HepG2 (cell line): Measurements from ENCODE around the gene LIN7A. TPM values are rescaled to one million over a fixed set of nuclear protein-coding genes. Genes with fewer than 3 reads are reported as not detected.

Experiments used
- BHLHE40 ChIP-seq: IDR thresholded peaks from 2 replicates; pipeline ENCODE4 v1.6.1; 2011; ENCODE audit warnings: low read length, improper control_type of control experiment
- DPF2 ChIP-seq: sonication (generic); formaldehyde crosslinking; IDR thresholded peaks from 2 replicates; pipeline ENCODE4 v1.4.0; 2020; ENCODE audit warnings: mild to moderate bottlenecking, low read depth, missing genetic modification reagents, borderline replicate concordance
- ELF3 ChIP-seq: IDR thresholded peaks from 2 replicates; pipeline ENCODE4 v1.6.1; 2016; ENCODE audit warnings: missing genetic modification reagents, missing compliant biosample characterization
- FOSL2 ChIP-seq: sonication (generic); formaldehyde crosslinking; IDR thresholded peaks from 2 replicates; pipeline ENCODE4 v1.4.0; 2020; ENCODE audit warnings: missing genetic modification reagents
- FOXJ3 ChIP-seq: sonication (generic); formaldehyde crosslinking; IDR thresholded peaks from 2 replicates; pipeline ENCODE4 v1.4.0; 2020; ENCODE audit warnings: missing genetic modification reagents, mild to moderate bottlenecking, borderline replicate concordance
- FOXP1 ChIP-seq, 2 experiments: fragments of 450-650 bp in 1 of 2; IDR thresholded peaks; 2 replicates each; pipeline ENCODE4 v1.6.1; 2017 to 2018; ENCODE audit warnings: antibody characterized with exemption in 1 of 2
- IRF2 ChIP-seq: IDR thresholded peaks from 2 replicates; pipeline ENCODE4 v1.6.1; 2018; ENCODE audit warnings: missing genetic modification reagents, missing compliant biosample characterization
- POGZ ChIP-seq: sonication (generic); formaldehyde crosslinking; IDR thresholded peaks from 2 replicates; pipeline ENCODE4 v1.4.0; 2020; ENCODE audit warnings: mild to moderate bottlenecking, missing genetic modification reagents
- PRMT3 ChIP-seq: sonication (generic); formaldehyde crosslinking; IDR thresholded peaks from 2 replicates; pipeline ENCODE4 v1.8.1; 2022; ENCODE audit warnings: low read depth, mild to moderate bottlenecking, moderate library complexity, missing genetic modification reagents, borderline replicate concordance
- RARA ChIP-seq: IDR thresholded peaks from 2 replicates; pipeline ENCODE4 v1.6.1; 2016; ENCODE audit warnings: missing genetic modification reagents, missing compliant biosample characterization
- RXRB ChIP-seq: IDR thresholded peaks from 2 replicates; pipeline ENCODE4 v1.6.1; 2016; ENCODE audit warnings: borderline replicate concordance, missing genetic modification reagents, missing compliant biosample characterization
- SAP130 ChIP-seq: IDR thresholded peaks from 2 replicates; pipeline ENCODE4 v1.6.1; 2016; ENCODE audit warnings: low read depth
- SP4 ChIP-seq: sonication (generic); formaldehyde crosslinking; IDR thresholded peaks from 2 replicates; pipeline ENCODE4 v1.8.1; 2023; ENCODE audit warnings: mild to moderate bottlenecking, missing genetic modification reagents
- SP5 ChIP-seq: IDR thresholded peaks from 2 replicates; pipeline ENCODE4 v1.6.1; 2016; ENCODE audit warnings: low read depth, borderline replicate concordance
- XRCC5 ChIP-seq: fragments of 200-400 bp; formaldehyde crosslinking; optimal IDR thresholded peaks from 2 replicates; pipeline ENCODE3; 2017; ENCODE audit warnings: mild to moderate bottlenecking, low read length
- ZC3H4 ChIP-seq: sonication (generic); formaldehyde crosslinking; IDR thresholded peaks from 2 replicates; pipeline ENCODE4 v1.4.0; 2020; ENCODE audit warnings: missing genetic modification reagents, borderline replicate concordance
- ZFAT ChIP-seq: sonication (generic); formaldehyde crosslinking; conservative IDR thresholded peaks from 2 replicates; pipeline ENCODE4 v1.8.1; 2023; ENCODE audit warnings: missing genetic modification reagents, inconsistent platforms
- ZNF543 ChIP-seq: sonication (generic); formaldehyde crosslinking; IDR thresholded peaks from 2 replicates; pipeline ENCODE4 v1.4.0; 2020; ENCODE audit warnings: mild to moderate bottlenecking, missing genetic modification reagents
- ZNF570 ChIP-seq: sonication (generic); formaldehyde crosslinking; IDR thresholded peaks from 2 replicates; pipeline ENCODE4 v1.4.0; 2020; ENCODE audit warnings: mild to moderate bottlenecking, missing genetic modification reagents, borderline replicate concordance
- polyA plus RNA-seq, 8 experiments: library from polyadenylated mRNA; depleted of rRNA in 3 of 8; stranded (reverse) in 7 of 8; unstranded in 1 of 8; fragments of >200 nt; fragmentation: Illumina TruSeq in 4 of 8; extraction: Trizol in 4 of 8; gene quantifications; 2 replicates each; pipeline versions ENCODE4 v1.2.1 to v1.2.3, GENCODE V29; 2011 to 2016; ENCODE audit warnings: low read depth in 4 of 8, missing spikeins in 1 of 8, mixed read lengths in 1 of 8; ENCODE audit not compliant: insufficient read depth in 1 of 8
- total RNA-seq, 5 experiments: library from RNA; depleted of rRNA; stranded (reverse); fragments of >200 nt; fragmentation: Illumina TruSeq; extraction: Trizol; gene quantifications; 2 replicates each; pipeline ENCODE4 v1.2.3, GENCODE V29; 2016; ENCODE audit warnings: low read depth in 1 of 5
- TF ChIP-seq, protein P1 (sequence below): fragments of 450-650 bp; IDR thresholded peaks from 2 replicates; pipeline ENCODE4 v1.6.1; 2016
- TF ChIP-seq, protein P2 (sequence below): IDR thresholded peaks from 2 replicates; pipeline ENCODE4 v1.6.1; 2012; ENCODE audit warnings: inconsistent platforms
- TF ChIP-seq, protein P3 (sequence below): IDR thresholded peaks from 2 replicates; pipeline ENCODE4 v1.4.0; 2020; ENCODE audit warnings: mild to moderate bottlenecking, missing genetic modification reagents
- TF ChIP-seq, protein P4 (sequence below): sonication (generic); formaldehyde crosslinking; IDR thresholded peaks from 2 replicates; pipeline ENCODE4 v1.5.1; 2020; ENCODE audit warnings: mild to moderate bottlenecking, missing genetic modification reagents, borderline replicate concordance
- TF ChIP-seq, protein P5 (sequence below): sonication (generic); formaldehyde crosslinking; IDR thresholded peaks from 2 replicates; pipeline ENCODE4 v1.8.1; 2023; ENCODE audit warnings: missing genetic modification reagents, inconsistent platforms, borderline replicate concordance

LIN7A gene
- total and polyA plus RNA-seq, 2 of the 13 experiments (the other 11 are each of a cell fraction or from before 2014, with no cell fraction given) = 18.5 to 19.2 TPM

DNA sequence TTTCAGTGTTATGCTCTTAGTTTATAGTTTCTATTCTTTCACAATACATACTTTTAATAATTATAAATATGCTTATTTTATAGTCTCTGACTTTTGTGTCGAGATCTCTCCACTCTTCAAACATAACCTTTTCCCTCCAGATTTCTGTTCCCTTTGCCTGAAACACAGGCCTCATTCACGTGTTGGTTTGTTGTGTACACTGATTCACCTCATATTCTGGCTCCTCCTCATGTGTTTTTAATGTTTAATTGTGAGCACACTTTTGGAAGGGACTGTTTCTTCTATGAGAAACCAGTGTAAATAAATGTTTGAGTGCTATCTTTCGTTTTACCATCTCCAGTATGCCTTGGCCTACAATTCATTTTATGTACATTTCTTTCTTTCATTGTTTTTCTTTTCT, 20.1 kb downstream of the LIN7A start (continued):
- TF ChIP-seq, protein P1, sequence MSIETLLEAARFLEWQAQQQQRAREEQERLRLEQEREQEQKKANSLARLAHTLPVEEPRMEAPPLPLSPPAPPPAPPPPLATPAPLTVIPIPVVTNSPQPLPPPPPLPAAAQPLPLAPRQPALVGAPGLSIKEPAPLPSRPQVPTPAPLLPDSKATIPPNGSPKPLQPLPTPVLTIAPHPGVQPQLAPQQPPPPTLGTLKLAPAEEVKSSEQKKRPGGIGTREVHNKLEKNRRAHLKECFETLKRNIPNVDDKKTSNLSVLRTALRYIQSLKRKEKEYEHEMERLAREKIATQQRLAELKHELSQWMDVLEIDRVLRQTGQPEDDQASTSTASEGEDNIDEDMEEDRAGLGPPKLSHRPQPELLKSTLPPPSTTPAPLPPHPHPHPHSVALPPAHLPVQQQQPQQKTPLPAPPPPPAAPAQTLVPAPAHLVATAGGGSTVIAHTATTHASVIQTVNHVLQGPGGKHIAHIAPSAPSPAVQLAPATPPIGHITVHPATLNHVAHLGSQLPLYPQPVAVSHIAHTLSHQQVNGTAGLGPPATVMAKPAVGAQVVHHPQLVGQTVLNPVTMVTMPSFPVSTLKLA = peak; percentile 33; the same call in 1 of the 2 replicates
- TF ChIP-seq ELF3 (CRISPR knock-in tag) = 0 out of 2 replicates have a peak, but pooled peaks have one; percentile 6
- TF ChIP-seq ZC3H4 (CRISPR knock-in tag) = no peak
- no peak for TF ChIP-seq FOXP1 (IDR thresholded peaks at IDR 0.05)
- peak; percentile 69 for TF ChIP-seq FOXP1 (CRISPR knock-in tag; IDR thresholded peaks at IDR 0.05)
- TF ChIP-seq RARA (CRISPR knock-in tag) = peak; percentile 51; the same call in 1 of the 2 replicates
- TF ChIP-seq SP4 (CRISPR knock-in tag) = no peak
- TF ChIP-seq, protein P2, sequence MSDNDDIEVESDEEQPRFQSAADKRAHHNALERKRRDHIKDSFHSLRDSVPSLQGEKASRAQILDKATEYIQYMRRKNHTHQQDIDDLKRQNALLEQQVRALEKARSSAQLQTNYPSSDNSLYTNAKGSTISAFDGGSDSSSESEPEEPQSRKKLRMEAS = peak; percentile 72; the same call in 1 of the 2 replicates
- TF ChIP-seq ZNF543 (CRISPR knock-in tag) = no peak
- TF ChIP-seq ZFAT = no peak
- no peak for TF ChIP-seq XRCC5
- no peak for TF ChIP-seq PRMT3 (CRISPR knock-in tag)
- TF ChIP-seq, protein P3, sequence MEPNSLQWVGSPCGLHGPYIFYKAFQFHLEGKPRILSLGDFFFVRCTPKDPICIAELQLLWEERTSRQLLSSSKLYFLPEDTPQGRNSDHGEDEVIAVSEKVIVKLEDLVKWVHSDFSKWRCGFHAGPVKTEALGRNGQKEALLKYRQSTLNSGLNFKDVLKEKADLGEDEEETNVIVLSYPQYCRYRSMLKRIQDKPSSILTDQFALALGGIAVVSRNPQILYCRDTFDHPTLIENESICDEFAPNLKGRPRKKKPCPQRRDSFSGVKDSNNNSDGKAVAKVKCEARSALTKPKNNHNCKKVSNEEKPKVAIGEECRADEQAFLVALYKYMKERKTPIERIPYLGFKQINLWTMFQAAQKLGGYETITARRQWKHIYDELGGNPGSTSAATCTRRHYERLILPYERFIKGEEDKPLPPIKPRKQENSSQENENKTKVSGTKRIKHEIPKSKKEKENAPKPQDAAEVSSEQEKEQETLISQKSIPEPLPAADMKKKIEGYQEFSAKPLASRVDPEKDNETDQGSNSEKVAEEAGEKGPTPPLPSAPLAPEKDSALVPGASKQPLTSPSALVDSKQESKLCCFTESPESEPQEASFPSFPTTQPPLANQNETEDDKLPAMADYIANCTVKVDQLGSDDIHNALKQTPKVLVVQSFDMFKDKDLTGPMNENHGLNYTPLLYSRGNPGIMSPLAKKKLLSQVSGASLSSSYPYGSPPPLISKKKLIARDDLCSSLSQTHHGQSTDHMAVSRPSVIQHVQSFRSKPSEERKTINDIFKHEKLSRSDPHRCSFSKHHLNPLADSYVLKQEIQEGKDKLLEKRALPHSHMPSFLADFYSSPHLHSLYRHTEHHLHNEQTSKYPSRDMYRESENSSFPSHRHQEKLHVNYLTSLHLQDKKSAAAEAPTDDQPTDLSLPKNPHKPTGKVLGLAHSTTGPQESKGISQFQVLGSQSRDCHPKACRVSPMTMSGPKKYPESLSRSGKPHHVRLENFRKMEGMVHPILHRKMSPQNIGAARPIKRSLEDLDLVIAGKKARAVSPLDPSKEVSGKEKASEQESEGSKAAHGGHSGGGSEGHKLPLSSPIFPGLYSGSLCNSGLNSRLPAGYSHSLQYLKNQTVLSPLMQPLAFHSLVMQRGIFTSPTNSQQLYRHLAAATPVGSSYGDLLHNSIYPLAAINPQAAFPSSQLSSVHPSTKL (CRISPR knock-in tag) = peak; percentile 76
- peak; percentile 45; the same call in 1 of the 2 replicates for TF ChIP-seq SAP130
- 0 out of 2 replicates have a peak, but pooled peaks have one; percentile 47 for TF ChIP-seq FOXJ3 (CRISPR knock-in tag)
- 0 out of 2 replicates have a peak, but pooled peaks have one; percentile 17 for TF ChIP-seq IRF2 (CRISPR knock-in tag)
- TF ChIP-seq POGZ (CRISPR knock-in tag) = 0 out of 2 replicates have a peak, but pooled peaks have one; percentile 15
- no peak for TF ChIP-seq DPF2 (CRISPR knock-in tag)
- TF ChIP-seq, protein P4, sequence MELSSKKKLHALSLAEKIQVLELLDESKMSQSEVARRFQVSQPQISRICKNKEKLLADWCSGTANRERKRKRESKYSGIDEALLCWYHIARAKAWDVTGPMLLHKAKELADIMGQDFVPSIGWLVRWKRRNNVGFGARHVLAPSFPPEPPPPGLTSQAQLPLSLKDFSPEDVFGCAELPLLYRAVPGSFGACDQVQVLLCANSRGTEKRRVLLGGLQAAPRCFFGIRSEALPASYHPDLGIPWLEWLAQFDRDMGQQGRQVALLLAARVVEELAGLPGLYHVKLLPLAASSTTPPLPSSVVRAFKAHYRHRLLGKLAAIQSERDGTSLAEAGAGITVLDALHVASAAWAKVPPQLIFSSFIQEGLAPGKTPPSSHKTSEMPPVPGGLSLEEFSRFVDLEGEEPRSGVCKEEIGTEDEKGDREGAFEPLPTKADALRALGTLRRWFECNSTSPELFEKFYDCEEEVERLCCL (CRISPR knock-in tag) = no peak
- TF ChIP-seq RXRB (CRISPR knock-in tag) = peak; percentile 84
- no peak for TF ChIP-seq ZNF570 (CRISPR knock-in tag)
- peak; percentile 70 for TF ChIP-seq BHLHE40
- TF ChIP-seq SP5 (CRISPR knock-in tag) = 0 out of 2 replicates have a peak, but pooled peaks have one; percentile 44
- TF ChIP-seq, protein P5, sequence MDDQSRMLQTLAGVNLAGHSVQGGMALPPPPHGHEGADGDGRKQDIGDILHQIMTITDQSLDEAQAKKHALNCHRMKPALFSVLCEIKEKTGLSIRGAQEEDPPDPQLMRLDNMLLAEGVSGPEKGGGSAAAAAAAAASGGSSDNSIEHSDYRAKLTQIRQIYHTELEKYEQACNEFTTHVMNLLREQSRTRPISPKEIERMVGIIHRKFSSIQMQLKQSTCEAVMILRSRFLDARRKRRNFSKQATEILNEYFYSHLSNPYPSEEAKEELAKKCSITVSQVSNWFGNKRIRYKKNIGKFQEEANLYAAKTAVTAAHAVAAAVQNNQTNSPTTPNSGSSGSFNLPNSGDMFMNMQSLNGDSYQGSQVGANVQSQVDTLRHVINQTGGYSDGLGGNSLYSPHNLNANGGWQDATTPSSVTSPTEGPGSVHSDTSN (CRISPR knock-in tag) = no peak
- TF ChIP-seq FOSL2 = peak; percentile 45; the same call in 1 of the 2 replicates
